ENCODE results near the gene BCR. TPM values are rescaled to one million over a fixed set of nuclear protein-coding genes. Genes with fewer than 3 reads are reported as not detected.

BCR gene
- total RNA-seq, 2 donors from 2014 or later, result 102 to 172 TPM

- Mint-ChIP-seq H3K9me3 (peaks cover 5% of the 10 kb centered on the region), H3K36me3 (ENCODE audit: low read depth) (peaks cover under 1% of the 10 kb centered on the region), H3K4me3 (no peak overlapping the region), H3K27me3 (ENCODE audit: insufficient read depth) (no peaks in the 10 kb centered on the region), H3K4me1 (no peaks in the 10 kb centered on the region), H3K27ac (no peak overlapping the region)
- H3K4me3 ChIP-seq (ENCODE audit: low read length), result no peak overlapping the region
- no peaks in the 10 kb centered on the region for H3K4me1 ChIP-seq (ENCODE audit: control insufficient read depth, insufficient read depth, low read length)
- 91 to 100% methylated on average over 3 to 4 of the region's 4 CpGs for WGBS, 2 experiments (ENCODE audit: insufficient coverage in 1 of 2, insufficient read length in 1 of 2)
- no peaks in the 10 kb centered on the region for H3K27me3 ChIP-seq (ENCODE audit: control insufficient read depth, insufficient read depth, low read length, poor library complexity, severe bottlenecking)
- no peak for TF ChIP-seq CTCF (conservative IDR thresholded peaks at IDR 0.05)
- H3K36me3 ChIP-seq (ENCODE audit: control insufficient read depth, insufficient read depth, low read length), result no peaks in the 10 kb centered on the region
- no peak overlapping the region for H3K9ac ChIP-seq (ENCODE audit: extremely low read depth, low read length, poor library complexity, severe bottlenecking)
- DNase-seq, result no peak
- H3K9me3 ChIP-seq (ENCODE audit: control insufficient read depth, low read length), result no peaks in the 10 kb centered on the region
- H3K27ac ChIP-seq (ENCODE audit: low read depth, low read length), result peak overlapping the region; percentile 53
These were observed 11.3 kb upstream of the BCR start for GRCh38 chr22:23169043-23169406.

GRCh38 chr22:23175817-23176644 is 4.3 kb upstream of the BCR start:
- no peak for DNase-seq
- no peak overlapping the region for H3K4me3 ChIP-seq (ENCODE audit: low read length)
- H3K36me3 ChIP-seq (ENCODE audit: control insufficient read depth, insufficient read depth, low read length), result no peaks in the 10 kb centered on the region
- H3K9me3 ChIP-seq (ENCODE audit: control insufficient read depth, low read length), result peaks cover 21% of the 10 kb centered on the region
- no peak overlapping the region for H3K27ac Mint-ChIP-seq
- no peak overlapping the region for H3K27ac ChIP-seq (ENCODE audit: low read depth, low read length)
- peaks cover 35% of the 10 kb centered on the region for H3K9me3 Mint-ChIP-seq
- H3K4me3 Mint-ChIP-seq, result no peak overlapping the region
- H3K27me3 Mint-ChIP-seq (ENCODE audit: insufficient read depth), result peaks cover 8% of the 10 kb centered on the region
- 87 to 94% methylated on average over 8 to 10 of the region's 10 CpGs for WGBS, 2 experiments (ENCODE audit: insufficient coverage in 1 of 2, insufficient read length in 1 of 2)
- H3K36me3 Mint-ChIP-seq (ENCODE audit: low read depth), result peaks cover 22% of the 10 kb centered on the region
- no peak for TF ChIP-seq CTCF (conservative IDR thresholded peaks at IDR 0.05)
- no peaks in the 10 kb centered on the region for H3K27me3 ChIP-seq (ENCODE audit: control insufficient read depth, insufficient read depth, low read length, poor library complexity, severe bottlenecking)
- peaks cover 14% of the 10 kb centered on the region for H3K4me1 Mint-ChIP-seq
- no peaks in the 10 kb centered on the region for H3K4me1 ChIP-seq (ENCODE audit: control insufficient read depth, insufficient read depth, low read length)
- H3K9ac ChIP-seq (ENCODE audit: extremely low read depth, low read length, poor library complexity, severe bottlenecking), result no peak overlapping the region

- Mint-ChIP-seq H3K4me3 (no peak overlapping the region), H3K27ac (no peak overlapping the region), H3K36me3 (ENCODE audit: low read depth) (peaks cover 23% of the 10 kb centered on the region), H3K9me3 (peaks cover 35% of the 10 kb centered on the region), H3K27me3 (ENCODE audit: insufficient read depth) (peaks cover 8% of the 10 kb centered on the region), H3K4me1 (peaks cover 14% of the 10 kb centered on the region)
- H3K9me3 ChIP-seq (ENCODE audit: control insufficient read depth, low read length), result peaks cover 21% of the 10 kb centered on the region
- no peaks in the 10 kb centered on the region for H3K36me3 ChIP-seq (ENCODE audit: control insufficient read depth, insufficient read depth, low read length)
- TF ChIP-seq CTCF (conservative IDR thresholded peaks at IDR 0.05), result no peak
- H3K27me3 ChIP-seq (ENCODE audit: control insufficient read depth, insufficient read depth, low read length, poor library complexity, severe bottlenecking), result no peaks in the 10 kb centered on the region
- no peak for DNase-seq
- H3K27ac ChIP-seq (ENCODE audit: low read depth, low read length), result no peak overlapping the region
- WGBS, 2 experiments (ENCODE audit: insufficient coverage in 1 of 2, insufficient read length in 1 of 2), result 85 to 90% methylated on average over 6 to 9 of the region's 9 CpGs
- no peak overlapping the region for H3K4me3 ChIP-seq (ENCODE audit: low read length)
- no peak overlapping the region for H3K9ac ChIP-seq (ENCODE audit: extremely low read depth, low read length, poor library complexity, severe bottlenecking)
- no peaks in the 10 kb centered on the region for H3K4me1 ChIP-seq (ENCODE audit: control insufficient read depth, insufficient read depth, low read length)
These were observed 3.7 kb upstream of the BCR start for GRCh38 chr22:23176645-23177027.
